Testis (tissue), 2 donors: Measurements from ENCODE around the gene TBC1D23.

ENCODE experiments used
- POLR2A ChIP-seq: fragments of 450-650 bp; IDR thresholded peaks from one replicate; pipeline ENCODE4 v1.6.1; 2017; ENCODE audit warnings: antibody characterized with exemption, mild to moderate bottlenecking, moderate library complexity
- TF ChIP-seq, protein P1 (sequence below), 3 experiments: fragments of 450-650 bp in 2 of 3; fragments of 200-600 bp in 1 of 3; sonication (generic) in 1 of 3; IDR thresholded peaks; one replicate each; pipeline ENCODE4 v1.5.1; 2016 to 2019; ENCODE audit warnings: antibody characterized with exemption in 3 of 3, mild to moderate bottlenecking in 2 of 3, moderate library complexity in 1 of 3

DNA sequence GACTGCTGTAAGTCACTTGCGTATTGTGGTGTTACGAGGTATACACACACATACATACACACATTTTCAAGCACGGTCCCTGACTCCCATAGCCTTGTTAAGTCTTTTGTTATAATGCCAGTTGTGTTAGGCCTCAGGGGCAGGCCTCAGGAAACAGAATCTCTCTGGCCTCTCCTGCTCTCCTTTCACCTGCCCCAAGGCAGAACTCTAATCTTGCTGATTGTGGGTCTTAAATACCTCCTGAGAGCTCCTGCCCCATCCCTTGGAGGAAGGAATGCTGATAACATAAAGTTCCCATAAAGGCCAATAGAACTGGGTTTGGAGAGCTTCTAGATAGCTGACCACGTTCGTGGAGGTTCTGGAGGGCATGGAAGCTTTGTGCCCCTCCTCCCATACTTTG is 69.9 kb downstream of the TBC1D23 start:
- TF ChIP-seq, protein P1, sequence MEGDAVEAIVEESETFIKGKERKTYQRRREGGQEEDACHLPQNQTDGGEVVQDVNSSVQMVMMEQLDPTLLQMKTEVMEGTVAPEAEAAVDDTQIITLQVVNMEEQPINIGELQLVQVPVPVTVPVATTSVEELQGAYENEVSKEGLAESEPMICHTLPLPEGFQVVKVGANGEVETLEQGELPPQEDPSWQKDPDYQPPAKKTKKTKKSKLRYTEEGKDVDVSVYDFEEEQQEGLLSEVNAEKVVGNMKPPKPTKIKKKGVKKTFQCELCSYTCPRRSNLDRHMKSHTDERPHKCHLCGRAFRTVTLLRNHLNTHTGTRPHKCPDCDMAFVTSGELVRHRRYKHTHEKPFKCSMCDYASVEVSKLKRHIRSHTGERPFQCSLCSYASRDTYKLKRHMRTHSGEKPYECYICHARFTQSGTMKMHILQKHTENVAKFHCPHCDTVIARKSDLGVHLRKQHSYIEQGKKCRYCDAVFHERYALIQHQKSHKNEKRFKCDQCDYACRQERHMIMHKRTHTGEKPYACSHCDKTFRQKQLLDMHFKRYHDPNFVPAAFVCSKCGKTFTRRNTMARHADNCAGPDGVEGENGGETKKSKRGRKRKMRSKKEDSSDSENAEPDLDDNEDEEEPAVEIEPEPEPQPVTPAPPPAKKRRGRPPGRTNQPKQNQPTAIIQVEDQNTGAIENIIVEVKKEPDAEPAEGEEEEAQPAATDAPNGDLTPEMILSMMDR (IDR thresholded peaks at IDR 0.05): no peak
- TF ChIP-seq POLR2A: no peak
